ENCODE measurements around the gene DENND1A.

Gene DENND1A

DNA sequence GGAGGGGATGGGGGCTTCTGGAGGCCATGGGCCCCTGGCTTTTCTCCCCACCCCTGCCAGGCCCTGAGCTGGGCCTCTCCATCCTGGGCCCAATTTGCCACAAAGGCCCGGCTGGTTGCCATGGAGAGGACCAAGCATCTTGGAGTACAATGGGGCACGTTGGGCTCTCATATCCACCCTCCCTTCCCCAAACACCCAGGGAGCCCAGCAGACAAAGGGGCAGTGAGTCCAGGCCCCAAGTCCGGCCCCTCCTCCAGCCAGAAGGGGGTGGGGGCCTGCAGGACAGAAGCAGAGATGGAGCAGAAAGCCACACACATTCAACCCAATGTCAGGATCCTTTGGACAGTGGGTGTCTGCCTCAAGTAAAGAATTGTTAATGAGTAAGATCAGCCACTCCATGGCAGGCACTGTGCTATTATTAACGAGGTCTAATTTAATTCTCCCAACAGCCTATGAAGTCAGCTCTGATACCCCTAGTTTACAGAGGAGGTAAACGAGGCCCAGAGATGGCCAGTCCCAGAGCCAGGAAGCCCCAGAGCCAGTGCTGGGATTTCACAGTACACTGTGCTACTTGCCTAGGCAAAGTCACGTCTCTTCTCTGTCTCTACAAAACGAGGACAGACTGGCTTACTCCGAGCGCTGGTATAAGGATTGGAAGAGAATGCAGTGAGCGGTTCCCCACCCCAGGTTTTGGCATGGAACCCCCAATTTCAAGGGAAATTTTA, 571.6 kb downstream of the DENND1A start:
- TF ChIP-seq CTCF (conservative IDR thresholded peaks at IDR 0.05; ENCODE audit: low read depth, low read length) = no peak
- H3K4me3 ChIP-seq (ENCODE audit: low read length) = no peak overlapping the region

GRCh38 chr9:123357743-123358059, 572.2 kb downstream of the DENND1A start:
- H3K4me3 ChIP-seq (ENCODE audit: low read length) = peak overlapping the region; percentile 80
- no peak for TF ChIP-seq CTCF (conservative IDR thresholded peaks at IDR 0.05; ENCODE audit: low read depth, low read length)
- DNase-seq (ENCODE audit: low read depth) = no peak

More for the DNA sequence above, 571.6 kb downstream of the DENND1A start:
- DNase-seq (ENCODE audit: low read depth) = no peak

DNA sequence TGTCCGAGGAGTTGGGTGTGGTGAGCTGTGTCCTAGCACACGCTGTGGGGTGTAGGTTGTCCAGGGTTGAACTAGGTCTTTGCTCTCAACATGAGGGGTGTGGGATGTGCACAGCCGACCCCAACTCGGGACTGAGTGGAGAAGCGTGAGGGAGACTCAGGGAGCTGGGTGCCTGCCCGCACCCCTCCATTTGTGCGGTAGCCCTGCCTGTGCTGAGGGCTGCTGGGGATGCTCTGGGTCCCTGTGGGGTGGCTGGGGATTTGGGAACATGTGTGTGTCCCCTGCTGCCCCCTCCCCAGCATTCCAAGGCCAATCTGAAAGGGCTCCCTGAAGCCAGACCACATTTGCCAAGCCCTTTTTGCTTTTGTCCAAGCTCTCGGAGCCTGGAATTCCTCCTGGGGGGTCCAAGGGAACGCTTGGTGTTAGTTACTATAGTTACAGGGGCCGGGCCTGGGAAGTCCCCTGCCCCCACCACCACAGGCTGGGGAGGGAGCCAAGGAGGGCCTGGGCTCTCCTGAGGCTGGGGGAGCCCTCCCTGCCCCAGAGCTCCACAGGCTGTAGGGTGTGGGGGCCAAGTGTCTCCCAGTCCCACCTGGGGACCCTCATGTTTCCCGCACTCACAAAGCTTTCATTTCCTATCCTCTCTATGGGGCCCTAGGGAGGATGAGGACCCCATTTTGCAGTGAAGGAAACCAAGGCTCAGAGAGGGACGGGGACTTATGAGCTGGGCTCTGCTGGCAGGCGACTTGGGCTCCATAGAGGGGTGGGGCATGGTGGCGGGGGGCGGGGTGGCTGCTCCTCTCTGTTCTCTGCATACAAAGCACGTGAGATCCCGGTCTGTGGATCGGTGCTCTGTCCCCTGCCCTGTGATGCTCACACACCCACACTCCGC, 572.8 kb downstream of the DENND1A start:
- no peak for TF ChIP-seq CTCF (conservative IDR thresholded peaks at IDR 0.05; ENCODE audit: low read depth, low read length)
- peak overlapping the region; percentile 80 for H3K4me3 ChIP-seq (ENCODE audit: low read length)
- no peak for DNase-seq (ENCODE audit: low read depth)

- peak; percentile 50 for TF ChIP-seq CTCF (conservative IDR thresholded peaks at IDR 0.05; ENCODE audit: low read depth, low read length)
- H3K4me3 ChIP-seq (ENCODE audit: low read length) = peak within 1 kb of the TSS; percentile 80
- no peak for DNase-seq (ENCODE audit: low read depth)
These were observed 574.0 kb downstream of the DENND1A start, which contains the start of gene CRB2 for GRCh38 chr9:123355761-123356431. Gene CRB2, plus strand, starts transcription at chr9:123356197. Its CDS starts 64 bp downstream, at chr9:123356261.

DNA sequence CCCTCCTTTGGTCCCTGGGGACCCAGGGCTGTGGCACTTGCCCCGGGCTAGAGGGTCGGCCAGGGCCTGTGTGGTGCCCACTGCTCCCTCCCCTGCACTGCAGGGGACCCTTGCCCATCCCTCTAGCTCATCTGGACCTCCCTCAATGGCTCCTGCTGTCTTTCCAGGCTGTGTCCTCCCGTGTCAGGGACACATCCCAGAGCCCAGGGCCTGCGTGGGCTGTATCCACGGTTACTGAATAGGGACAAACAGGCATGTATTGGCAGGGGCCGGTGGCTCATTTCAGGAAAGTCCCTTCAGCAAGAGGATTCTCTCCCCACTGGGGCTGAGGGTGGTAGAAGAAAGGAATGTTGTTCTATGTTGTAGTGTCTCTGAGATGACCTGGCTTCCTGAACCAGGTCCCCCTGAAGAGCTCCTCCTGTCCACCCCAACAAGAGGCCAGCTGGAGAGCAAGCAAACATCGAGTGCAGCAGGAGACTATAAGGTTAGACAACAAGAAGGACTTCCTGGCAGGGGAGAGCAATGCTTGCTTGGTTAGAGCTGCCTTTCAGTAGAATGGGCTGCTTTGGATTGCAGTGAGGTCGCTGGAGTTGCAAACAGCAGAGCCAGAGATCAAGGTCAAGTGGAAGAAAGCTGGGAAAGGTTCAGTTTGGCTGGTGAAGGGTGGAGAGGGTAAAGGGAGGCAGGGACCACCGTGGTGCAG, 575.0 kb downstream of the DENND1A start:
- no peak for TF ChIP-seq CTCF (conservative IDR thresholded peaks at IDR 0.05; ENCODE audit: low read depth, low read length)
- no peak for DNase-seq (ENCODE audit: low read depth)

GRCh38 chr9:123353984-123354591, 575.8 kb downstream of the DENND1A start:
- H3K4me3 ChIP-seq (ENCODE audit: low read length) = no peak overlapping the region
- peak; percentile 88 for TF ChIP-seq CTCF (conservative IDR thresholded peaks at IDR 0.05; ENCODE audit: low read depth, low read length)
- no peak for DNase-seq (ENCODE audit: low read depth)

More for the DNA sequence above, 575.0 kb downstream of the DENND1A start:
- H3K4me3 ChIP-seq (ENCODE audit: low read length) = no peak overlapping the region

Data from retinal pigment epithelial cell (primary cell).